HUES48 (cell line): ENCODE measurements around the gene CLCN3.

Source experiments
- H3K27ac ChIP-seq: one replicate; pipeline ENCODE4 v1.7.0; 2013; ENCODE audit warnings: low read depth, low read length, inconsistent platforms
- H3K27me3 ChIP-seq: 2 replicates; pipeline ENCODE4 v1.6.1; 2013; ENCODE audit warnings: mild to moderate bottlenecking, low read length; ENCODE audit not compliant: control insufficient read depth, insufficient read depth
- H3K36me3 ChIP-seq: 2 replicates; pipeline ENCODE4 v1.6.1; 2013; ENCODE audit warnings: low read length; ENCODE audit not compliant: control insufficient read depth, insufficient read depth
- H3K4me1 ChIP-seq: 2 replicates; pipeline ENCODE4 v1.6.1; 2013; ENCODE audit warnings: mild to moderate bottlenecking, low read length; ENCODE audit not compliant: control insufficient read depth, insufficient read depth
- H3K4me3 ChIP-seq: 2 replicates; pipeline ENCODE4 v1.5.1; 2013; ENCODE audit warnings: mild to moderate bottlenecking, low read depth, low read length
- H3K9ac ChIP-seq: 2 replicates; pipeline ENCODE4 v1.6.1; 2013; ENCODE audit warnings: mild to moderate bottlenecking, low read depth, low read length, moderate library complexity
- H3K9me3 ChIP-seq: 2 replicates; pipeline ENCODE4 v1.6.1; 2013; ENCODE audit warnings: low read length; ENCODE audit not compliant: control insufficient read depth, insufficient read depth

CLCN3 gene

GRCh38 chr4:169630069-169630468 lies 9.7 kb downstream of the CLCN3 start:
- Histone ChIP-seq H3K36me3 (no peaks in the 10 kb centered on the region), H3K27ac (no peak overlapping the region), H3K9me3 (no peaks in the 10 kb centered on the region), H3K4me3 (no peak overlapping the region), H3K4me1 (no peaks in the 10 kb centered on the region), H3K9ac (no peak overlapping the region), H3K27me3 (no peaks in the 10 kb centered on the region)

GRCh38 chr4:169632896-169633295 lies 12.5 kb downstream of the CLCN3 start:
- Histone ChIP-seq H3K36me3 (peaks cover 21% of the 10 kb centered on the region), H3K4me3 (no peak overlapping the region), H3K9ac (no peak overlapping the region), H3K9me3 (no peaks in the 10 kb centered on the region), H3K27me3 (no peaks in the 10 kb centered on the region), H3K27ac (no peak overlapping the region), H3K4me1 (no peaks in the 10 kb centered on the region)

GRCh38 chr4:169634975-169635374 lies 14.6 kb downstream of the CLCN3 start:
- Histone ChIP-seq H3K9me3 (no peaks in the 10 kb centered on the region), H3K27me3 (no peaks in the 10 kb centered on the region), H3K9ac (no peak overlapping the region), H3K36me3 (peaks cover 35% of the 10 kb centered on the region), H3K4me1 (no peaks in the 10 kb centered on the region), H3K27ac (no peak overlapping the region), H3K4me3 (no peak overlapping the region)

DNA sequence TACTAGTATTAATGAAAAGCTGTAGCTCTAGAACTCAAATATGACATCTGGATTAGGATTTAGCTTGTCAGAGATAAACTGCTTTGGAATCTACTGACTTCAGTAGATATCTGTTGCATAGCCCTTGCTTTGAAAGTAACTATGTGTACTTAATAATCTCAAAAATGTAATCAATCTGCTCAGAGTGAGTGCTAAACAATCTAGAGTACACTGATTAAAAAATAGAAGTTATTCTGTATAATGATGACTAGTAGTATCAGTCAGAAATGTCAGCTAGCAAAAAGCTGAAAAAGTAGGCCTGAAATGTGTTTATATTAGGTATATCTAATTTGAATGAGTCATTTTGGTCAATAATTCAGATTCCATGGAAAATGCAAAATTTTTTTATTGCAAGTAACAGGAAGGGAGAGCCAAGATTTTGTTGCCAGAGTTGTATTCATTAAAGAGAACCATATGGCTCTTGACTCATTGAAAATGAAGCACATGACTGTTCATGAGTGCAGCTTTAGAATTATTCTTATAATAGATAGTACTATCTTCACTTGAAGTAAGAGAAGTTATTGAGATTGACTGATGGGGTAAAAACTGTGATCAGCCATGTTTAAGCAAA lies 20.0 kb downstream of the CLCN3 start:
- H3K27ac ChIP-seq, result no peak overlapping the region
- no peak overlapping the region for H3K4me3 ChIP-seq
- no peaks in the 10 kb centered on the region for H3K4me1 ChIP-seq
- H3K36me3 ChIP-seq, result peaks cover 47% of the 10 kb centered on the region
- no peak overlapping the region for H3K9ac ChIP-seq
- H3K9me3 ChIP-seq, result no peaks in the 10 kb centered on the region
- no peaks in the 10 kb centered on the region for H3K27me3 ChIP-seq

DNA sequence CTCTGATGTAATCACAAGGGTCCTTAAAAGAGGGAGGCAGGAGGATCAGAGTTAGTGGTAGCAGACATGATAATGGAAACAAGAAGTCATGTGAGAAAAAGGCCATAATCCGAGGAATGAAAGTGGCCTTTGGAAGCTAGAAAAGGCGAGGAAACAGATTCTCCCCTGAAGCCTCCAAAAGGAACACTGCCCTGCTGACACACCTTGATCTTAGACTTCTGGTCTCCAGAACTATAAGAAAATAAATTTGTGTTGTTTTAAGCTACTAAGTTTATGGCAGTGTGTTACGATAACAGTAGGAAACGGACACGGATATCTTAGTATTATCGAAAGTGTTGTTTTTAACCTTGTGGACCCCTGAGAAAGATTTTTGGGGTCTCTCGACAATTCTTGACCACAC lies 24.4 kb downstream of the CLCN3 start:
- Histone ChIP-seq H3K9me3 (no peaks in the 10 kb centered on the region), H3K36me3 (peaks cover 16% of the 10 kb centered on the region), H3K27ac (no peak overlapping the region), H3K27me3 (no peaks in the 10 kb centered on the region), H3K4me3 (no peak overlapping the region), H3K9ac (no peak overlapping the region), H3K4me1 (no peaks in the 10 kb centered on the region)

- no peak overlapping the region for H3K27ac ChIP-seq
- H3K4me1 ChIP-seq, result no peaks in the 10 kb centered on the region
- H3K27me3 ChIP-seq, result no peaks in the 10 kb centered on the region
- H3K36me3 ChIP-seq, result peaks cover 10% of the 10 kb centered on the region
- H3K4me3 ChIP-seq, result no peak overlapping the region
- H3K9ac ChIP-seq, result no peak overlapping the region
- H3K9me3 ChIP-seq, result no peaks in the 10 kb centered on the region
Measured at GRCh38 chr4:169645627-169646026, 25.2 kb downstream of the CLCN3 start.

DNA sequence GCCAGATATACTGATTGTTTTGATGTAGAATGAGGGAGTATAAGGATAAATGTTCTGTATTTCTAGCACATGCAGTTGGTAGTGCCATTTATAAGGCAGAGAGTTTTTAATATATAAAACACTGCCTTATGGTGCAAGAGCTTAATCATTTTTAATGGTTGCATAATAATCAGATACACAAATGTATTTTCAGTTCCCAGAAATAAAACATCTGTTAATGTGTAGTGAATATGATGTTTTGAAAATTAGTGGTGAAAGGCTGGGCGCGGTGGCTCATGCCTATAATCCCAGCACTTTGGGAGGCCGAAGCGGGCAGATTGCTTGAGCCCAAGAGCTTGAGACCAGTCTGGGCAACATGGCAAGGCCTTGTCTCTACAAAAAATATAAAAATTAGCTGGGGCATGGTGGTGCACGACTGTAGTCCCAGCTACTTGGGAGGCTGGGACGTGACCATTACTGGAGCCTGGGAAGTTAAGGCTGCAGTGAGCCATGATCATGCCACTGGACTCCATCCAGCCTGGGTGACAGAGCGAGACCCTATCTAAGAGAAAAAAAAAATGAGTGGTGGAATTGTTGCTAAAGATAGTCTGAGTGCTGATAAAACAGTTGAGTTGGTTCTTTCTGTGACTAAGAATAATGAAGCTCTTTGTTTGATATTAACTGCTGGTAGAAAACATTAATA lies 29.3 kb downstream of the CLCN3 start:
- Histone ChIP-seq H3K9me3 (no peaks in the 10 kb centered on the region), H3K27ac (no peak overlapping the region), H3K4me3 (no peak overlapping the region), H3K36me3 (peaks cover 9% of the 10 kb centered on the region; the same call in 1 of the 2 replicates), H3K9ac (no peak overlapping the region), H3K27me3 (no peaks in the 10 kb centered on the region), H3K4me1 (no peaks in the 10 kb centered on the region)

DNA sequence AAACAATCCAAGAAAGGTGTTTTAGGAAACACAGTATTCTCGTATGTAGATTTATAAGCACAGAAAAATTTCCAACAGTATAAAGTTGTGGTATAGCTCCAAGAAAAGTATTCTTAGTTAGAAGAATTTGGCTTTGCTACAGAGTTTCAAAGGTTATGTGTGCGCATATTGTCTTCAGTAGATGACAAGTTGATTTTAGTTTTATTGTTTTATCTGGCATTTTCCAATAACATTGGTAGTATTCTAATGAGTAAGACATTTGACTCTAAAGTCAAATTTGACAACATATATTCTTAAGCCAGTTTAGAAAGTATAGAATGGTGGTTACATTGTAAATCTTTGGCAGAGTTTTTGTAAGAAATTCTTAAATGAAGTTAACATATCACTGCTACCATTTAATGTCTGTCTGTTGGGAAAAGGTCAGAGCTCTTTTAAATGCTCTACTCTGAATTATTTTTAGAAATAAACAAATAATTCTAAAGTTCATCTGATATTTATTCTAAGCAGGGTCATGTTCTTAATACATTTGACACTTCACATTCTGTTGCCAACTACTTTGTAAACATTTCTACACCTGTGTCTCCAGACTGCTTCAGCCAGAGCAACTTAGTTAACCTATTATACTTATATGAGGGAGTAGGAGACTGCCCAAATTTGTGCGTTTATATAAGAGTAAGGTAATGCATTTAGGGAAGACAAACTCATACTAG lies 30.0 kb downstream of the CLCN3 start:
- Histone ChIP-seq H3K9me3 (no peaks in the 10 kb centered on the region), H3K4me3 (no peak overlapping the region), H3K27me3 (no peaks in the 10 kb centered on the region), H3K36me3 (0 out of 2 replicates have a peak, but pooled peaks cover 3% of the 10 kb centered on the region), H3K27ac (no peak overlapping the region), H3K4me1 (no peaks in the 10 kb centered on the region), H3K9ac (no peak overlapping the region)

DNA sequence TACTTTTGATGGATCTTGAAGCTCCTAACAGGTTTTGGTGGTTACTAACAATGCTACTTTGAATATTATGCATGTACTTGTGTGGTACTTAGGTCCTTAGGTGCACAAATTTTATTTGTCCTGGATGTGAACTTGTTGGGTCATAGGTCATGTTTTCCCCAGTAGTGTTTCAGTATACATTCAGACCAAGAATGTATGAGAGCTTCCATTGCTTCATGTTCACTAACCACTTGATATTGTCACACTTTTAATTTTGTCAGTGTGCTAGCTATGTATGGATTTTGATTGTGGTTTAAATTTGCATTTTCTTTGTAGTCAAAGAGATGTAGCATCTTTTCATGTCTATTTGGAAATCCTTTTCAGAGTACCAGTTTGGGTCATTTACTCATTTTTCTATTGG lies 32.2 kb downstream of the CLCN3 start:
- no peak overlapping the region for H3K27ac ChIP-seq
- H3K9me3 ChIP-seq, result no peaks in the 10 kb centered on the region
- H3K27me3 ChIP-seq, result no peaks in the 10 kb centered on the region
- H3K36me3 ChIP-seq, result no peaks in the 10 kb centered on the region
- H3K9ac ChIP-seq, result no peak overlapping the region
- H3K4me3 ChIP-seq, result no peak overlapping the region
- H3K4me1 ChIP-seq, result 0 out of 2 replicates have a peak, but pooled peaks cover 1% of the 10 kb centered on the region

DNA sequence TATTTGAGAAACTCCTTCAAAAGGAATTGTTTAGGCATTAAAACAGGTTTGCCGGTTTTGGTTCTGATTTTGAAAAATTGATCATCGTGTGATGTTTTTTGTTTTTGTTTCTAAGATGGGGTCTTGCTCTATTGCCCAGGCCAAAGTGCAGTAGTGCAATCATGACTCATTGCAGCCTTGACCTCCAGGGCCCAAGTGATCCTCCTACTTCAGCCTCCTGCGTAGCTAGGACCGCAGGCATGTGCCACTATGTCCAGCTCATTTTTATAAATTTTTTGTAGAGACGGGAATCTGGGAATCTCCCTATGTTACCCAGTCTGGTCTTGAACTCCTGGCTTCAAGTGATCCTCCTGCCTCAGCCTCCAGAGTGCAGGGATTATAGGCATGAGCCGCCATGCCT lies 35.0 kb downstream of the CLCN3 start:
- no peak overlapping the region for H3K9ac ChIP-seq
- H3K36me3 ChIP-seq, result no peaks in the 10 kb centered on the region
- H3K4me3 ChIP-seq, result no peak overlapping the region
- no peak overlapping the region for H3K27ac ChIP-seq
- H3K27me3 ChIP-seq, result no peaks in the 10 kb centered on the region
- peaks cover 18% of the 10 kb centered on the region for H3K4me1 ChIP-seq
- no peaks in the 10 kb centered on the region for H3K9me3 ChIP-seq

DNA sequence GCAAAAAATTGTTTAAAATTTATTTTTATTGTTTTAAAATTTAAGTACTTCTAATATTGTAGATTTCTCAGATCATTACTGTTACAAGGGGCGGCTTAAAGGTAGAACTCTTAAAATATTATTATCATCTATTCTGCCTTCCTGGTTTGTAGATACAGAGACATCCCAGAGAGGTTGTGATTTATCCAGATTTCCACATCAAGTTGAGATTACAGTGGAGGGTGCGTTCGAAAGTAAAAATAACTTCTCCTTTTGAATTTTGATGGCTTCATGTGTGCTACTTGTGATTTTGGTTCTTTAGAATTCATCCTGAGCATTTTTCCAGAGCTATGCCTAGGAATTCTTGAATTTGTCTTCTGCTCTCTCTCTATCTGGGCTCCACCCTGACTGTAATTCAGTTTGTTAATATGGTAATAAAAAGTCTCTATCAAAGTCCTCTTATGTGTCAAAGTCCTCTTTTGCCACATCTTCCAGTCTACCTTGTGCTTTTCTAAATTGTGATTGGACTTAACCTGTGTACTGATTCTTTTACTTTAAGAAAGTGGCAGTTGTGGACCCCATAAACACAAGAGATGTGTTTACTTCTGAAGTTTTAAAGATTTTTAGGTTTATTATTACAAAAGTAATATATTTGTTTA lies 37.2 kb downstream of the CLCN3 start:
- no peak overlapping the region for H3K27ac ChIP-seq
- no peaks in the 10 kb centered on the region for H3K36me3 ChIP-seq
- H3K4me3 ChIP-seq, result no peak overlapping the region
- peaks cover 28% of the 10 kb centered on the region for H3K4me1 ChIP-seq
- no peaks in the 10 kb centered on the region for H3K27me3 ChIP-seq
- H3K9me3 ChIP-seq, result no peaks in the 10 kb centered on the region
- H3K9ac ChIP-seq, result no peak overlapping the region
